T-helper 2 cell treated with Interferon-gamma antibody and Interleukin-4, amounts not matched to agents 5 μg/mL and 100 μg/mL, for 36 hours (primary cell): Measurements from ENCODE around the gene CACNA2D1.

Experiments
- DNase-seq: peaks from one replicate; pipeline ENCODE4 v3.0.0; 2021; ENCODE audit warnings: low spot score
- H3K27ac Mint-ChIP-seq: one replicate; pipeline ENCODE4 v1.8.0; 2021; ENCODE audit warnings: mild to moderate bottlenecking, mixed read lengths
- H3K27me3 Mint-ChIP-seq: one replicate; pipeline ENCODE4 v1.8.0; 2021; ENCODE audit warnings: low read depth, mixed read lengths
- H3K36me3 Mint-ChIP-seq: one replicate; pipeline ENCODE4 v1.8.0; 2021; ENCODE audit warnings: low read depth, mixed read lengths
- H3K4me1 Mint-ChIP-seq: one replicate; pipeline ENCODE4 v1.8.0; 2021; ENCODE audit warnings: low read depth, mixed read lengths
- H3K4me3 Mint-ChIP-seq: one replicate; pipeline ENCODE4 v1.8.0; 2022; ENCODE audit warnings: mild to moderate bottlenecking, moderate library complexity, mixed read lengths
- H3K9me3 Mint-ChIP-seq: one replicate; pipeline ENCODE4 v1.8.0; 2021; ENCODE audit warnings: mixed read lengths

The CACNA2D1 gene

GRCh38 chr7:82054544-82054943, 389.0 kb downstream of the CACNA2D1 start:
- DNase-seq = no peak
- Mint-ChIP-seq H3K9me3 (no peaks in the 10 kb centered on the region), H3K27ac (no peak overlapping the region), H3K27me3 (no peaks in the 10 kb centered on the region), H3K4me1 (no peaks in the 10 kb centered on the region), H3K4me3 (no peak overlapping the region), H3K36me3 (no peaks in the 10 kb centered on the region)

GRCh38 chr7:82053453-82054032, 390.0 kb downstream of the CACNA2D1 start:
- H3K27ac Mint-ChIP-seq = no peak overlapping the region
- H3K4me3 Mint-ChIP-seq = no peak overlapping the region
- no peaks in the 10 kb centered on the region for H3K9me3 Mint-ChIP-seq
- H3K4me1 Mint-ChIP-seq = no peaks in the 10 kb centered on the region
- no peaks in the 10 kb centered on the region for H3K27me3 Mint-ChIP-seq
- no peak for DNase-seq
- no peaks in the 10 kb centered on the region for H3K36me3 Mint-ChIP-seq

- no peak for DNase-seq
- Mint-ChIP-seq H3K27ac (no peak overlapping the region), H3K9me3 (no peaks in the 10 kb centered on the region), H3K36me3 (no peaks in the 10 kb centered on the region), H3K27me3 (no peaks in the 10 kb centered on the region), H3K4me3 (no peak overlapping the region), H3K4me1 (no peaks in the 10 kb centered on the region)
Observed at GRCh38 chr7:82051601-82052000, 392.0 kb downstream of the CACNA2D1 start.

- Mint-ChIP-seq H3K27me3 (no peaks in the 10 kb centered on the region), H3K36me3 (no peaks in the 10 kb centered on the region), H3K4me1 (no peaks in the 10 kb centered on the region), H3K9me3 (no peaks in the 10 kb centered on the region), H3K27ac (no peak overlapping the region), H3K4me3 (no peak overlapping the region)
- DNase-seq = no peak
Observed at GRCh38 chr7:82050792-82051191, 392.8 kb downstream of the CACNA2D1 start.

DNA sequence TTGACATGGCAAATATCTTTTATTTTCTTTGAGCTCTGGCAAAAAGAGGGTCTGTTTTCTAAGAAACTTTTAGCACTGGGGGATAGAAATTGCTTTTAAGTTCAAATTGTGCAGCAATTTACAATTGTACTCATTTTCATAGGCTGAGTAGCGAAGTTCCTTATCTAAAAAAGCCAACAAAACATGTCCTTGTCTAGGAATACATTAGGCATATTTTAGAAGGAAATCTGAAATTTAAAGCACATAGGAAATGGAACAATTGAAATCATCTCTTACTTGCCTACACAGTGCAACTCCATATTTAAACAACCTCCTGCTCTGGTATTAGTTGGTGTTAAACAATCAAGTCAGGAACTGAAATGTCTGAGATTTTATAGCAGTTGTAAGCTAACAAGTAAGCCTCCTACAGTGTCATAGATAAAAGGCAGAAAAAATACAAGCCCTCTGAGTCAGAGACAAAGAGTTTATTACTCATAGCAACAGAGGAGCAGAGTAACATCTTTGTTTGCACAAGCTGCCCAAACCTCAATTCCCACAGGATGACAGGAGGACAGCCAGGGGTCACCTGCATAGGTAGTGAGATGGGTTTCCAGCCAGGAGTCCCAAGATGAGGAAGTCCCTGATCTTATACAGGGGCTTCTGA, 393.6 kb downstream of the CACNA2D1 start:
- Mint-ChIP-seq H3K9me3 (no peaks in the 10 kb centered on the region), H3K4me1 (no peaks in the 10 kb centered on the region), H3K4me3 (no peak overlapping the region), H3K27ac (no peak overlapping the region), H3K36me3 (no peaks in the 10 kb centered on the region), H3K27me3 (no peaks in the 10 kb centered on the region)
- DNase-seq = no peak

- no peaks in the 10 kb centered on the region for H3K27me3 Mint-ChIP-seq
- H3K36me3 Mint-ChIP-seq = no peaks in the 10 kb centered on the region
- no peak for DNase-seq
- no peak overlapping the region for H3K4me3 Mint-ChIP-seq
- no peak overlapping the region for H3K27ac Mint-ChIP-seq
- no peaks in the 10 kb centered on the region for H3K4me1 Mint-ChIP-seq
- H3K9me3 Mint-ChIP-seq = no peaks in the 10 kb centered on the region
Observed at GRCh38 chr7:82049442-82049841, 394.1 kb downstream of the CACNA2D1 start.

- H3K4me1 Mint-ChIP-seq = no peaks in the 10 kb centered on the region
- no peak overlapping the region for H3K27ac Mint-ChIP-seq
Observed at GRCh38 chr7:82044497-82045080, 399.0 kb downstream of the CACNA2D1 start.

DNA sequence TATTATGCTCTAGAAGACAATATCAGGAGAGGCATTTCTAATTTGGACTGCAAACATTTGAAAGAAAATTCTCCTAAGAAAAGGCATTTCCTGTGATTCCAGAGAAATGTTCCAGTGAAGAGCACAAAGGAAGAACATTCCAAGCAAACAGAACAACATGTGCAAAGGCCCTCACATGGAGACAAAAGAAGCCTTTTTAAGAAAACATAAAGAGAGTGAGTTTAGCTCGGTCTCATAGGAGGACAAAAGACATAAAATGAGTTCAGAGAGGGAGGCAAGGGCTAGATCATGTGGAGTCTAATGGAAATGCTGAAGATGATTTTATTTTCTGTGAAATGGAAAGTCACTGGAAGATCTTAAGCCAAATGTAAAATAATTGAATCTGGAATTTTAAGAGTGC, 404.0 kb downstream of the CACNA2D1 start:
- H3K36me3 Mint-ChIP-seq = no peaks in the 10 kb centered on the region
- H3K4me3 Mint-ChIP-seq = no peak overlapping the region
- no peaks in the 10 kb centered on the region for H3K9me3 Mint-ChIP-seq
- no peaks in the 10 kb centered on the region for H3K27me3 Mint-ChIP-seq
- no peak overlapping the region for H3K27ac Mint-ChIP-seq
- DNase-seq = no peak
- H3K4me1 Mint-ChIP-seq = no peaks in the 10 kb centered on the region

More at GRCh38 chr7:82044497-82045080, 399.0 kb downstream of the CACNA2D1 start:
- no peak for DNase-seq
- H3K4me3 Mint-ChIP-seq = no peak overlapping the region
- H3K27me3 Mint-ChIP-seq = no peaks in the 10 kb centered on the region
- no peaks in the 10 kb centered on the region for H3K36me3 Mint-ChIP-seq
- no peaks in the 10 kb centered on the region for H3K9me3 Mint-ChIP-seq

DNA sequence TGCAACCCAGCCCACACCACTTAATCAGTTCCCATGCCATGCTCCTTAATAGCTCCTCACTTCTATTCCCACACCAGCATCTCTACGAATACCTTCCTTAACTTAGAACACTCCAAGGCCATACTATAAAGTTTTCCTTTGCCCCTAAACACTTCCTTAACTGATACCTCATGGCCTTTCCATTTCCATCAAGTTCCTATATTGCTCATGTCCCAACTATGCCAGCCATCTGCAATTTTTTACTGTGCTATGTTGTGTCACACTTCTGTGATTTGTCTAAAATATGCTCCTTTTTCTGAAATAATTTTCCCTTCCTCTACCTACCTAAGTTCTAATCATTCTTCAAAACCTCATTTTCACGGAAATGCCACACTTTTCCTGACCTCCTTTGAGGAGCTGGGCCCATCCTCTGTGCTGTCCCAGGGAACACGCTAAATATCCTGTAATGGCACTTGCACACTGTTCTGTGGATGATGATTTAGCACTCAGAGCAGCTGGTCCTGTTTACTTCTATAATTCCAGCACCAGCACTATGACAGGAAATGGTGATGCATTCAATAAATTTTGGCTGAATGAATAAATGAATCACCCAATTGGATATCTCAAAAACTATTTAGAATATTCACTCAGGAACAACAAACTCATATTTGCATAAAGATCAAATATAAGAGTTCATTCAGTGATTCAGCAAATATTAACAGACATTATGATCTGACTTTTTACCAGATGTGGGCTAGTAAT, 407.3 kb downstream of the CACNA2D1 start:
- no peak for DNase-seq
- Mint-ChIP-seq H3K36me3 (no peaks in the 10 kb centered on the region), H3K27me3 (no peaks in the 10 kb centered on the region), H3K9me3 (no peaks in the 10 kb centered on the region), H3K27ac (no peak overlapping the region), H3K4me1 (no peaks in the 10 kb centered on the region), H3K4me3 (no peak overlapping the region)

DNA sequence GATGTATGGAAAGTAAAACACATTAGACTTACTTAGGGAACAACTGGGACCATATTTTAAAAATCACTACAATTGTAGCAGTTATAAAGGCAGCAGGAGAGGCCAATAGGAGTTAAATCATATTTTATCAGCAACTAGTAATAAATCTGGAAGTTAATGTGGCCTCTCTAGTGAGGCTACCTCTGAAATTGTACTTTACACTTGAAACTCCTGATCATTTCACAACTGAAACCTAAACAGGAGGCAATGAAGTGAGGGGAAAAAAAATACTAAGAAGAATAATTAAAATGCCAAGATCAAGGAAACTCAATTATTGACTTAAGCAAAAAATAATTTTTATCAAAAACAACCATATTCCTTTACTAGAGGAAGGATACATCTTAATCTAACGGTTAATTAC, 408.1 kb downstream of the CACNA2D1 start:
- no peaks in the 10 kb centered on the region for H3K4me1 Mint-ChIP-seq
- H3K4me3 Mint-ChIP-seq = no peak overlapping the region
- H3K9me3 Mint-ChIP-seq = no peaks in the 10 kb centered on the region
- no peak for DNase-seq
- H3K27me3 Mint-ChIP-seq = no peaks in the 10 kb centered on the region
- H3K36me3 Mint-ChIP-seq = no peaks in the 10 kb centered on the region
- H3K27ac Mint-ChIP-seq = no peak overlapping the region

DNA sequence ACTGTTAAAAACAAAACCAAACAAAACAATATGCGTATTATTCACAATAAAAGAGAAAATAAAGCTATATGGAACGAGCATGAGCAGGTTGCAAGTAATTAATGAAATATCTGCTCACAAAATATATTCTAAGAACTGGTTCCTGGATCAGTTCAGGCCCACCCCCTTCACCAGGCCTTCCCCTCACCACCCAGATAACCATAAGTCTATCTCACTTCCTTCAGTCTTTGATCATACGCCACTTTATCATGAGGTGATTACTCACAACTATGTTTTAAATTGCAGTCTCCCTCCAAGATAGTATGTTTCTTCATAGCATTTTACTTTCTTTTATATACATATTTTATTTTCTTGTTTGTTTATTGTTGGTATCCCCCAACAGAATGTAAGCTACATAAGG, 410.7 kb downstream of the CACNA2D1 start:
- H3K27ac Mint-ChIP-seq = no peak overlapping the region
- H3K27me3 Mint-ChIP-seq = no peaks in the 10 kb centered on the region
- H3K9me3 Mint-ChIP-seq = no peaks in the 10 kb centered on the region
- H3K4me3 Mint-ChIP-seq = no peak overlapping the region
- no peak for DNase-seq
- no peaks in the 10 kb centered on the region for H3K36me3 Mint-ChIP-seq
- H3K4me1 Mint-ChIP-seq = no peaks in the 10 kb centered on the region

- Mint-ChIP-seq H3K4me3 (no peak overlapping the region), H3K27me3 (no peaks in the 10 kb centered on the region), H3K4me1 (no peaks in the 10 kb centered on the region), H3K27ac (no peak overlapping the region), H3K9me3 (no peaks in the 10 kb centered on the region), H3K36me3 (no peaks in the 10 kb centered on the region)
- DNase-seq = no peak
Observed at GRCh38 chr7:82029236-82029913, 414.2 kb downstream of the CACNA2D1 start.

DNA sequence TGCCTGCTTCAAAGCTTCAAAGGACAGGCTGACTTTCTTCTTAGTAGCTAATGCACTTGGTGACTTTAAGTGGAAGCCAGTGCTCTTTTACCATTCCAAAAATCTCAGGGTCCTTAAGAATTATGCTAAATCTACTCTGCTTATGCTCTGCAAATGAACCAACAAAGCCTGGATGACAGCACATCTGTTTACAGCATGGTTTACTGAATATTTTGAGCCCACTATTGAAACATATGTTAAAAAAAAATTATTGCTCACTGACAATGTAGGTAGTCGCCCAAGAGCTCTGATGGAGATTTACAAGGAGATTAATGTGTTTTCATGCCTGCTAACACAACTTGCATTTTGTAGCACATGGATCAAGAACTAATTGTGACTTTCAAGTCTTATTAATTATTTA, 415.5 kb downstream of the CACNA2D1 start:
- Mint-ChIP-seq H3K27ac (no peak overlapping the region), H3K4me1 (no peaks in the 10 kb centered on the region), H3K36me3 (no peaks in the 10 kb centered on the region), H3K27me3 (no peaks in the 10 kb centered on the region), H3K4me3 (no peak overlapping the region), H3K9me3 (no peaks in the 10 kb centered on the region)
- DNase-seq = no peak

DNA sequence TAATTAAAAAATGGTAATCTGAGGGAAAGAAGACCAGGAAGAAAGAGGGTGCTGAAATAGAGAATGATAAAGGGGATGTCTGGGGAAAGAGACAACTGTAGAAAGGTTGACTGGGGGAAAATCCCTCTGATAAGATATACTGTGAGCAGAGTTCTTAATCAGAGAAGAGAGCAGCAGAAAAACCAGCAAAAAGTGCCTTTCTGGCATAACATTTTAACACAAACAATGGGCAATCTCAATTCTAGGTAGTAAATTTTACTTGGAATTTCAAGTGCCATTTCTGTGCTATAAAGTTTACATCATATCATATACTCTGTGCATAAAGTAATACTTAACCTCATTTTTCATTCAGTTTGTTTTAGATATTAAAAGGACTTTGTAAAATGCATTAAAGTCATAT, 421.9 kb downstream of the CACNA2D1 start:
- H3K4me1 Mint-ChIP-seq = no peaks in the 10 kb centered on the region
- no peak overlapping the region for H3K27ac Mint-ChIP-seq
- H3K9me3 Mint-ChIP-seq = no peaks in the 10 kb centered on the region
- no peak overlapping the region for H3K4me3 Mint-ChIP-seq
- H3K36me3 Mint-ChIP-seq = no peaks in the 10 kb centered on the region
- DNase-seq = no peak
- H3K27me3 Mint-ChIP-seq = no peaks in the 10 kb centered on the region
